ENCODE results near the gene OVCA2.

DNA sequence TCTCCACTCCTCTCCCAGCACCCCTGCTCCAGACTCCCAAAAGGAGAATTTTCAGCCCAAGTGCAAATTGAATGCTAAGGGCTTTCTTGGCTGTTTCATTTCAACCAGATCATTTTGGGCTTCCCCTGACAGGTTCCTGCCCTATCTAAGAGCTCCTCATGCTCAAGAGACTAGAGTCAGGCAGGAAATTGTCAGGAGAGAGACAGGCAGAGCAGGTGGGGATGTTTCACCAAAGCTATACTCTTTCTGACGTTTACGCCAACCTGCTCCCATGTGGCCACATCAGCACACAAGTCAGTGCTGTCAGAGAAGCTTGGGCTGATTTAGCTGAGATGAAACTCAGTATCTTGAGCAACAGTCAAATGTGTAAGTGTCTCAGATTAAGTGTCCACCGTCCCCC is 44.5 kb downstream of the OVCA2 start:
- TF ChIP-seq CTCF (IDR thresholded peaks at IDR 0.05; ENCODE audit: low read length) (no peak), EZH2 (IDR thresholded peaks at IDR 0.05; ENCODE audit: borderline replicate concordance, low read length) (no peak)

Measured in OCI-LY1 (cell line).